Activated CD4-positive, alpha-beta T cell treated with anti-CD3 and anti-CD28 coated beads, Interleukin-2, amount 50 U/mL, for 4 hours (primary cell): ENCODE data around the gene ANKRD36.
"Not testable (repeated sequence)": the region's sequence is repeated elsewhere in the genome, so short reads cannot be mapped to it uniquely, and the experiment has no call there.

Experiments
- DNase-seq, 2 experiments: peaks; one replicate each; pipeline ENCODE4 v3.0.0-alpha.2; 2020

Gene ANKRD36

GRCh38 chr2:97113050-97113881 lies at the start of gene ANKRD36:
ANKRD36 (plus strand) TSS chr2:97113153; CDS start chr2:97113740, 587 bp downstream.
- DNase-seq = peak; percentile 75 to 77

GRCh38 chr2:97066030-97066429 lies 46.9 kb upstream of the ANKRD36 start:
- DNase-seq = not testable (repeated sequence)

GRCh38 chr2:97067279-97068004 lies 45.5 kb upstream of the ANKRD36 start:
- DNase-seq = no peak

GRCh38 chr2:97068074-97068473 lies 44.9 kb upstream of the ANKRD36 start:
- no peak for DNase-seq

GRCh38 chr2:97068722-97069121 lies 44.2 kb upstream of the ANKRD36 start:
- not testable (repeated sequence) for DNase-seq

- not testable (repeated sequence) for DNase-seq
These were observed 42.0 kb upstream of the ANKRD36 start for GRCh38 chr2:97070915-97071314.

- not testable (repeated sequence) for DNase-seq
These were observed 35.7 kb upstream of the ANKRD36 start for GRCh38 chr2:97077213-97077612.

GRCh38 chr2:97080855-97081254 lies 32.1 kb upstream of the ANKRD36 start:
- not testable (repeated sequence) for DNase-seq

GRCh38 chr2:97082206-97082605 lies 30.7 kb upstream of the ANKRD36 start:
- not testable (repeated sequence) for DNase-seq

- DNase-seq = not testable (repeated sequence)
These were observed 29.4 kb upstream of the ANKRD36 start for GRCh38 chr2:97083516-97083915.

- DNase-seq = not testable (repeated sequence)
These were observed 27.9 kb upstream of the ANKRD36 start for GRCh38 chr2:97085093-97085492.

GRCh38 chr2:97088706-97089105 lies 24.2 kb upstream of the ANKRD36 start:
- not testable (repeated sequence) for DNase-seq

- DNase-seq = not testable (repeated sequence)
These were observed 20.0 kb upstream of the ANKRD36 start for GRCh38 chr2:97092946-97093345.

GRCh38 chr2:97093983-97094771 lies 18.8 kb upstream of the ANKRD36 start:
- not testable (repeated sequence) for DNase-seq

GRCh38 chr2:97094772-97095611 lies 18.0 kb upstream of the ANKRD36 start, which contains the start of gene FAHD2B:
FAHD2B (minus strand) TSS chr2:97094882; CDS start chr2:97091706, 3,176 bp downstream.
- DNase-seq = peak; percentile 84 to 86

GRCh38 chr2:97095661-97096060 lies 17.3 kb upstream of the ANKRD36 start:
- DNase-seq = no peak

GRCh38 chr2:97098786-97099372 lies 14.1 kb upstream of the ANKRD36 start:
- not testable (repeated sequence) for DNase-seq

- DNase-seq = not testable (repeated sequence)
These were observed 6.1 kb upstream of the ANKRD36 start for GRCh38 chr2:97106878-97107277.

GRCh38 chr2:97111246-97111645 lies 1.7 kb upstream of the ANKRD36 start:
- not testable (repeated sequence) for DNase-seq

GRCh38 chr2:97112320-97113049 lies 468 bp upstream of the ANKRD36 start:
- peak; percentile 42 to 43 for DNase-seq

GRCh38 chr2:97113882-97114255 lies 916 bp downstream of the ANKRD36 start:
- DNase-seq = not testable (repeated sequence)
